CD4-positive, alpha-beta T cell (primary cell): ENCODE measurements around the gene KCNMA1. TPM values are rescaled to one million over a fixed set of nuclear protein-coding genes. Genes with fewer than 3 reads are reported as not detected.

Source experiments
- ATAC-seq: fragments of 200-7000 bp; cut with Tn5 transposase; one replicate; pipeline ENCODE4 v1.10.0; 2022; ENCODE audit warnings: mild to moderate bottlenecking; ENCODE audit not compliant: poor library complexity
- CTCF ChIA-PET: fragments of 350-600 bp; sonication (Branson Sonifier 250); formaldehyde crosslinking; loops from one replicate; lab custom pipeline; 2021; ENCODE audit warnings: antibody characterized with exemption, inconsistent platforms; lab: Charles Lee
- POLR2A ChIA-PET: fragments of 350-600 bp; sonication (Branson Sonifier 250); formaldehyde crosslinking; loops from one replicate; lab custom pipeline; 2021; ENCODE audit warnings: antibody characterized with exemption, inconsistent platforms; lab: Charles Lee
- DNase-seq, 14 experiments: peaks; one replicate each; pipeline ENCODE4 v3.0.0-alpha.2; 2013 to 2020; ENCODE audit warnings: mixed read lengths in 2 of 14
- H3K27ac ChIP-seq, 2 donors: one replicate each; pipeline versions ENCODE4 v1.5.1 to v1.7.0; 2013; ENCODE audit warnings: low read length in 2 of 2, low read depth in 1 of 2, mild to moderate bottlenecking in 1 of 2
- H3K27me3 ChIP-seq, 2 experiments: 1 replicate in 1 of 2; 2 replicates in 1 of 2; pipeline versions ENCODE4 v1.6.1 to v1.7.0; 2013; ENCODE audit warnings: low read length in 2 of 2, control low read depth in 1 of 2, mild to moderate bottlenecking in 1 of 2, moderate library complexity in 1 of 2; ENCODE audit not compliant: insufficient read depth in 2 of 2, control insufficient read depth in 1 of 2
- H3K36me3 ChIP-seq: one replicate; pipeline ENCODE4 v1.6.1; 2013; ENCODE audit warnings: low read length, control low read depth; ENCODE audit not compliant: insufficient read depth
- H3K4me1 ChIP-seq: one replicate; pipeline ENCODE4 v1.6.1; 2013; ENCODE audit warnings: low read length, control low read depth; ENCODE audit not compliant: insufficient read depth
- H3K4me3 ChIP-seq: one replicate; pipeline ENCODE4 v1.5.1; 2013; ENCODE audit warnings: mild to moderate bottlenecking, low read length, moderate library complexity
- H3K9me3 ChIP-seq, 2 experiments: 1 replicate in 1 of 2; 2 replicates in 1 of 2; pipeline versions ENCODE4 v1.6.1 to v1.7.0; 2013; ENCODE audit warnings: low read length in 2 of 2, mild to moderate bottlenecking in 2 of 2, control low read depth in 1 of 2, moderate library complexity in 1 of 2; ENCODE audit not compliant: control insufficient read depth in 1 of 2, insufficient read depth in 1 of 2
- H3K27ac Mint-ChIP-seq: one replicate; pipeline ENCODE4 v1.8.0; 2020; ENCODE audit warnings: mixed read lengths
- H3K27me3 Mint-ChIP-seq: one replicate; pipeline ENCODE4 v1.8.0; 2021; ENCODE audit warnings: mixed read lengths
- H3K36me3 Mint-ChIP-seq: one replicate; pipeline ENCODE4 v1.8.0; 2021; ENCODE audit warnings: low read depth, mixed read lengths
- H3K4me1 Mint-ChIP-seq: one replicate; pipeline ENCODE4 v1.8.0; 2021; ENCODE audit warnings: low read depth, mixed read lengths
- H3K4me3 Mint-ChIP-seq: one replicate; pipeline ENCODE4 v1.8.0; 2020; ENCODE audit warnings: mild to moderate bottlenecking, mixed read lengths
- H3K9me3 Mint-ChIP-seq: one replicate; pipeline ENCODE4 v1.8.0; 2020; ENCODE audit warnings: mixed read lengths
- CTCF ChIP-seq: fragments of 200-600 bp; IDR thresholded peaks from one replicate; pipeline ENCODE4 v1.8.0; 2022; ENCODE audit warnings: antibody characterized with exemption, mild to moderate bottlenecking
- intact Hi-C, 2 experiments: fragments of 100-400 bp; cut with DNase I in 1 of 2; cut with micrococcal nuclease in 1 of 2; formaldehyde crosslinking; loops; one replicate each; pipeline versions ENCODE4 v1.15.1 to v1.9.0; 2023 to 2025; cut with DNase I, micrococcal nuclease
- total RNA-seq, 174 experiments: library from RNA in 2 of 174; stranded (reverse) in 2 of 174; gene quantifications; one replicate each; pipeline ENCODE4 v1.2.3 and lab custom pipeline; 2021 to 2026

KCNMA1 gene
- total RNA-seq, 2 experiments from 2014 or later, result not detected

GRCh38 chr10:77566914-77567566, 70.6 kb downstream of the KCNMA1 start:
- Mint-ChIP-seq H3K9me3 (no peaks in the 10 kb centered on the region), H3K4me1 (no peaks in the 10 kb centered on the region), H3K36me3 (no peaks in the 10 kb centered on the region), H3K4me3 (no peak overlapping the region), H3K27ac (no peak overlapping the region), H3K27me3 (peaks cover 16% of the 10 kb centered on the region)
- intact Hi-C loops, result no loop called here
- H3K4me1 ChIP-seq, result no peaks in the 10 kb centered on the region
- peaks cover 0 to 5% of the 10 kb centered on the region in 2 experiments for H3K9me3 ChIP-seq
- ATAC-seq, result no peak
- ChIA-PET CTCF (no interaction called here), POLR2A (no interaction called here)
- H3K27ac ChIP-seq, result no peak overlapping the region
- no peak for TF ChIP-seq CTCF
- H3K4me3 ChIP-seq, result no peak overlapping the region
- H3K36me3 ChIP-seq, result no peaks in the 10 kb centered on the region
- DNase-seq, result no peak
- H3K27me3 ChIP-seq, result peaks cover 0 to 2% of the 10 kb centered on the region in 2 experiments

GRCh38 chr10:77566236-77566635, 71.4 kb downstream of the KCNMA1 start:
- H3K27ac Mint-ChIP-seq, result no peak overlapping the region
- Histone ChIP-seq H3K9me3 (peaks cover 0 to 5% of the 10 kb centered on the region in 2 experiments), H3K36me3 (no peaks in the 10 kb centered on the region), H3K27me3 (peaks cover 0 to 2% of the 10 kb centered on the region in 2 experiments), H3K4me3 (no peak overlapping the region), H3K4me1 (no peaks in the 10 kb centered on the region), H3K27ac (no peak overlapping the region)
- H3K36me3 Mint-ChIP-seq, result no peaks in the 10 kb centered on the region
- no peaks in the 10 kb centered on the region for H3K9me3 Mint-ChIP-seq
- peaks cover 23% of the 10 kb centered on the region for H3K27me3 Mint-ChIP-seq
- H3K4me3 Mint-ChIP-seq, result no peak overlapping the region
- ChIA-PET POLR2A (no interaction called here), CTCF (no interaction called here)
- no peak for DNase-seq
- no peaks in the 10 kb centered on the region for H3K4me1 Mint-ChIP-seq
- no peak for TF ChIP-seq CTCF
- no peak for ATAC-seq
- intact Hi-C loops, result no loop called here

GRCh38 chr10:77565590-77566023, 72.0 kb downstream of the KCNMA1 start:
- ATAC-seq (no peak), DNase-seq (no peak)
- Mint-ChIP-seq H3K4me1 (no peaks in the 10 kb centered on the region), H3K27me3 (peaks cover 25% of the 10 kb centered on the region), H3K4me3 (no peak overlapping the region), H3K27ac (no peak overlapping the region), H3K9me3 (no peaks in the 10 kb centered on the region), H3K36me3 (no peaks in the 10 kb centered on the region)
- H3K4me3 ChIP-seq, result no peak overlapping the region
- ChIA-PET CTCF (no interaction called here), POLR2A (no interaction called here)
- peaks cover 0 to 2% of the 10 kb centered on the region in 2 experiments for H3K27me3 ChIP-seq
- no peak for TF ChIP-seq CTCF
- no peaks in the 10 kb centered on the region for H3K4me1 ChIP-seq
- intact Hi-C loops, result no loop called here
- H3K36me3 ChIP-seq, result no peaks in the 10 kb centered on the region
- H3K9me3 ChIP-seq, result peaks cover 0 to 5% of the 10 kb centered on the region in 2 experiments
- H3K27ac ChIP-seq, result no peak overlapping the region
